Type B pancreatic cell (in vitro differentiated cells): ENCODE measurements around the gene RFXAP. TPM values are rescaled to one million over a fixed set of nuclear protein-coding genes. Genes with fewer than 3 reads are reported as not detected.

ENCODE experiments used
- DNase-seq: peaks from one replicate; pipeline ENCODE4 v3.0.0; 2021; ENCODE audit warnings: mixed read lengths; ENCODE audit not compliant: unreplicated experiment; ENCODE audit errors: extremely low spot score
- H3K27ac Mint-ChIP-seq: 2 replicates; pipeline ENCODE4 v1.8.0; 2021; ENCODE audit warnings: mild to moderate bottlenecking, mixed read lengths
- H3K27me3 Mint-ChIP-seq: 2 replicates; pipeline ENCODE4 v1.8.0; 2021; ENCODE audit warnings: mixed read lengths
- H3K36me3 Mint-ChIP-seq: 2 replicates; pipeline ENCODE4 v1.8.0; 2021; ENCODE audit warnings: mixed read lengths
- H3K4me1 Mint-ChIP-seq: one replicate; pipeline ENCODE4 v1.8.0; 2021; ENCODE audit warnings: mixed read lengths; ENCODE audit not compliant: unreplicated experiment
- H3K4me3 Mint-ChIP-seq: 2 replicates; pipeline ENCODE4 v1.8.0; 2021; ENCODE audit warnings: mild to moderate bottlenecking, mixed read lengths
- H3K9me3 Mint-ChIP-seq: 2 replicates; pipeline ENCODE4 v1.8.0; 2021; ENCODE audit warnings: mixed read lengths
- total RNA-seq: library from RNA; stranded (reverse); gene quantifications from 2 replicates; pipeline ENCODE4 v1.2.1, GENCODE V29; 2021; ENCODE audit warnings: low replicate concordance
- TF ChIP-seq, protein P1 (sequence below): fragments of 200-600 bp; sonication (generic); conservative IDR thresholded peaks from 2 replicates; pipeline ENCODE4 v1.5.0; 2021; ENCODE audit warnings: antibody characterized with exemption, mild to moderate bottlenecking

Gene RFXAP
- total RNA-seq, 1 donor from 2014 or later, result 10.5 TPM

DNA sequence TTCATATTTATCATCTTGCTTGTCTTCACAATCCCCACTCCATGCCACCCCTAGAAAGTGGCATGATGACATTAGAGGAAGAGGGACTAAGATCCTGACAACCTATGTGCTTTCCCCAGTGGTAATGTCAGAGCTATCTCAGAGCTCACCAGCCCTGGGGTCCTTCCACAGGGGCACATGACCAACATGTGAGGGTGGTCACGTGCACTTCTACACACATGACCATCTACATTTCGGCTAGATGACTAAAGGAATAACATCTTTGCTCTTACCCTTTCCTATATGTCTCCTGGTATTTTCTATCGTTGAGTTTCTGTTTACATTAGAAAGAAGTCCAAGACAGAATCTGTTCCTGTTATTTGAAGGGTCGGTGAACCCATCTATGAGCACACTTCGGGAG is 46.2 kb downstream of the RFXAP start:
- TF ChIP-seq, protein P1, sequence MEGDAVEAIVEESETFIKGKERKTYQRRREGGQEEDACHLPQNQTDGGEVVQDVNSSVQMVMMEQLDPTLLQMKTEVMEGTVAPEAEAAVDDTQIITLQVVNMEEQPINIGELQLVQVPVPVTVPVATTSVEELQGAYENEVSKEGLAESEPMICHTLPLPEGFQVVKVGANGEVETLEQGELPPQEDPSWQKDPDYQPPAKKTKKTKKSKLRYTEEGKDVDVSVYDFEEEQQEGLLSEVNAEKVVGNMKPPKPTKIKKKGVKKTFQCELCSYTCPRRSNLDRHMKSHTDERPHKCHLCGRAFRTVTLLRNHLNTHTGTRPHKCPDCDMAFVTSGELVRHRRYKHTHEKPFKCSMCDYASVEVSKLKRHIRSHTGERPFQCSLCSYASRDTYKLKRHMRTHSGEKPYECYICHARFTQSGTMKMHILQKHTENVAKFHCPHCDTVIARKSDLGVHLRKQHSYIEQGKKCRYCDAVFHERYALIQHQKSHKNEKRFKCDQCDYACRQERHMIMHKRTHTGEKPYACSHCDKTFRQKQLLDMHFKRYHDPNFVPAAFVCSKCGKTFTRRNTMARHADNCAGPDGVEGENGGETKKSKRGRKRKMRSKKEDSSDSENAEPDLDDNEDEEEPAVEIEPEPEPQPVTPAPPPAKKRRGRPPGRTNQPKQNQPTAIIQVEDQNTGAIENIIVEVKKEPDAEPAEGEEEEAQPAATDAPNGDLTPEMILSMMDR, result no peak
- H3K27ac Mint-ChIP-seq, result no peak overlapping the region
- DNase-seq, result no peak
- peaks cover 26% of the 10 kb centered on the region for H3K36me3 Mint-ChIP-seq
- H3K27me3 Mint-ChIP-seq, result no peaks in the 10 kb centered on the region
- H3K9me3 Mint-ChIP-seq, result no peaks in the 10 kb centered on the region
- H3K4me3 Mint-ChIP-seq, result no peak overlapping the region
- peaks cover 3% of the 10 kb centered on the region for H3K4me1 Mint-ChIP-seq

DNA sequence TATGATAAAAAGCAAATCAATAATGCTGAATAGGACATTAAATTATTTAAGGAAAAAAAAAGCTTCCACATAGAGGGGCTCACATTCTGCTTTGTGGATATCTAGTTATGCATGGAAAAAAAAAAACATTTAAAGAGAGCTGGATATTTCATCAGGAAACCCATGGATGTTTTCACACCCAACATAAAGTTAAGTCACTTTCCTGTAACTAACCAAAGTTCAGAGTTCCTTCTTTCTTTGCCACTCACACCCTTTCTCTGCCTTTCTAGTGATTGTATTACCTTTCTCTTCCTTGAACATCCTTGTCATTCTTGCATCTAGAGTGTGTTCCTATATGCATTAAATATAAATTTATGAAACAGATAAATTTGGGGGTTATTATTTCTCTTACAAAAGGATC is 47.2 kb downstream of the RFXAP start:
- DNase-seq, result no peak
- no peak overlapping the region for H3K27ac Mint-ChIP-seq

DNA sequence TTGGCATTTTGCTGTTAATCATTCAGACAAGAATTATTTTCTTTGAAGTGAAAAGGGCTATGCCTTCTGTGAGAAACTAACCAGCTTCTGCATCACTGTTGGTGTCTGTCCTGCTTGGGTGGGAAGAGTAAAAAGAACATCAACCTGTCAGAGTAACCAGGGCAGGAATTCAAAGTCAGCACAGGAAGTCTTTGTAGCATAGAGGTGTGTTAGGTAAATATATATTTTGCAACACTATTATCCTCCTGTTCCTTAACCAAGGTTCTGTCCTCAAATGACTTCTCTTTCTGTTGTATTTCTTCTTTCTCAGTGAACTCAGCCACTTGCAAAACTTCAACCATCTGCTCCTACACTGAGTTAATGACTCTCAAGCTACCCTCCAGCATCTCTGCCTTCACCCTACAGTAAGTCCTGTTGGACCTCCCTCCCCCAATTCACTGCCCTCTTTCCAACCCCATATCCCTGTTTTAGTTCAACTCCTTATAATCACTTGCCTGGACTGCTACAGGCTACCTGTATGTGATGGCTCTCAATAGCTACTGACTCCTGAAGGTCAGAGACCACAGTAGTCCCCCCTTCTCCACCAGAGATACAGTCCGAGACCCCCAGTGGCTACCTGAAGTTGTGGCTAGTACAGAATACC is 51.1 kb downstream of the RFXAP start:
- peak overlapping the region; percentile 91 for H3K27ac Mint-ChIP-seq
- H3K4me3 Mint-ChIP-seq, result peak overlapping the region; percentile 12
- no peak for DNase-seq
- H3K27me3 Mint-ChIP-seq, result no peaks in the 10 kb centered on the region
- H3K9me3 Mint-ChIP-seq, result no peaks in the 10 kb centered on the region
- peaks cover 9% of the 10 kb centered on the region for H3K4me1 Mint-ChIP-seq
- TF ChIP-seq, protein P1, result no peak
- H3K36me3 Mint-ChIP-seq, result peaks cover 16% of the 10 kb centered on the region

More for the DNA sequence above, 47.2 kb downstream of the RFXAP start:
- TF ChIP-seq, protein P1, result no peak
- H3K9me3 Mint-ChIP-seq, result no peaks in the 10 kb centered on the region
- no peak overlapping the region for H3K4me3 Mint-ChIP-seq
- peaks cover 5% of the 10 kb centered on the region for H3K4me1 Mint-ChIP-seq
- H3K36me3 Mint-ChIP-seq, result peaks cover 28% of the 10 kb centered on the region
- H3K27me3 Mint-ChIP-seq, result no peaks in the 10 kb centered on the region

DNA sequence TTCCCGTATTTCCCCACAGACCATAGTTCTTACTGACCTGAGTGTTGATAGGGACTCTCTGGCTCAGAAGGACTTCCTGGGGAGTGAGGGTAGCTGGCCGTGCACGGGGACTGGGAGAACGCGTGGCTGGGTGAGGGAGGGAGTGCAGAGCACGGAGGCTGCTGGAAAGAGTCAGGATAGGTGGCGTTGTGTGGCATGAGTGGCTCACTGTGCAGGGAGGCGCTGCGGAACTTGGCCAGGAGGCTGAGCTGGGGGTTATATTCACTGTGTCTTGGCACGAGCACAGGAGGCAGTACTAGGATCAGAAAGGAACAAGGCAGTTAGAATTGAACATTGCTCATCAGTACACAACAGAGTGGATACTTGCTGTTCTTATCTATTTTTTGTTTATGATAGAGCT is 53.6 kb downstream of the RFXAP start:
- Mint-ChIP-seq H3K9me3 (no peaks in the 10 kb centered on the region), H3K27ac (no peak overlapping the region), H3K36me3 (peaks cover 13% of the 10 kb centered on the region), H3K27me3 (no peaks in the 10 kb centered on the region), H3K4me1 (peaks cover 13% of the 10 kb centered on the region), H3K4me3 (no peak overlapping the region)
- TF ChIP-seq, protein P1, result no peak
- DNase-seq, result no peak

DNA sequence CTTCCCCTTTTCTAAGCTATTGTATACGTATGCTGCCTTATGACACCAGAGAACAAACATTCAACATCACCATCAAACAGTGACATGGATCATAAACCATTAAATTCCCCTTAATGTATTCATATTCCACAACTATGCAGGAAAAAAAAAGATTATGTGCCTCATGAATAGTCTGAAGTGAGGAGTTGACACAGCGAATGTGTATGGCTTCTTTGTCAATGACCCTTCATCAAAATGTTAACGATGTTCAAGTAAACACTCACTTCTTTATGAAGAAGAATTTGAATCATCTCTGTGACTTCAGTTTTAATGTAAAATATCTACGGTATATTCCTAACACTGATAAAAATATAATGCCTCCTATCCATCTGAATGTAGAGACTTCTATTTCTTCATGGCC is 56.4 kb downstream of the RFXAP start:
- Mint-ChIP-seq H3K36me3 (peaks cover 14% of the 10 kb centered on the region), H3K4me3 (no peak overlapping the region), H3K9me3 (no peaks in the 10 kb centered on the region), H3K27me3 (no peaks in the 10 kb centered on the region), H3K27ac (no peak overlapping the region), H3K4me1 (peaks cover 9% of the 10 kb centered on the region)
- no peak for DNase-seq
- TF ChIP-seq, protein P1, result no peak
